Measurements from ENCODE around the gene PNMA6A.

DNA sequence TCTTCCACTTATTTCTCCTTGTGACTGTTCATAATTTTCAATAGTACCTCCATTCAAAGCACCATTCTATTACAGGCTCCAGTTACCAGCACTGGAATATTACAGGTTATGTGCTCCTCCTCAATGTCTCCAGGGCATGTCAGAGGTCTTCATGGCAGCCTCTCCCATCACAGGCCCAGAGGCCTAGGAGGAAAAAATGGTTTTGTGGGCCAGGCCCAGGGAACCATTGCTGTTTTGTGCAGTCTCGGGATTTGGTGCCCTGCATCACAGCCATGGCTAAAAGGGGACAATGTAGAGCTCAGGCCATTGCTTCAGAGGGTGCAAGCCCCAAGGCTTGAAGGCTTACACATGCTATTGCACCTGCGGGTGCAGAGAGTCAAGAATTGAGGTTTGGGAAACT, 23.2 kb upstream of the PNMA6A start:
- TF ChIP-seq POLR2A (IDR thresholded peaks at IDR 0.05; ENCODE audit: low read depth, low read length) (no peak), MAZ (IDR thresholded peaks at IDR 0.05; ENCODE audit: borderline replicate concordance, low read depth, low read length) (no peak), RFX5 (IDR thresholded peaks at IDR 0.05; ENCODE audit: low read depth, low read length) (no peak), RCOR1 (IDR thresholded peaks at IDR 0.05; ENCODE audit: insufficient replicate concordance, low read length) (no peak), SMC3 (IDR thresholded peaks at IDR 0.05; ENCODE audit: low read depth, low read length) (no peak), FOS (IDR thresholded peaks at IDR 0.05; ENCODE audit: low read depth, low read length) (no peak), CHD1 (IDR thresholded peaks at IDR 0.05; ENCODE audit: low read depth, low read length) (no peak), MXI1 (IDR thresholded peaks at IDR 0.05; ENCODE audit: borderline replicate concordance, low read depth, low read length) (no peak), MAFK (IDR thresholded peaks at IDR 0.05; ENCODE audit: low read depth, low read length) (no peak), CEBPB (IDR thresholded peaks at IDR 0.05; ENCODE audit: low read depth, low read length) (no peak), BHLHE40 (IDR thresholded peaks at IDR 0.05; ENCODE audit: low read depth, low read length) (no peak), NFE2L2 (IDR thresholded peaks at IDR 0.05; ENCODE audit: low read depth, low read length) (no peak)
- TF ChIP-seq, protein P1, sequence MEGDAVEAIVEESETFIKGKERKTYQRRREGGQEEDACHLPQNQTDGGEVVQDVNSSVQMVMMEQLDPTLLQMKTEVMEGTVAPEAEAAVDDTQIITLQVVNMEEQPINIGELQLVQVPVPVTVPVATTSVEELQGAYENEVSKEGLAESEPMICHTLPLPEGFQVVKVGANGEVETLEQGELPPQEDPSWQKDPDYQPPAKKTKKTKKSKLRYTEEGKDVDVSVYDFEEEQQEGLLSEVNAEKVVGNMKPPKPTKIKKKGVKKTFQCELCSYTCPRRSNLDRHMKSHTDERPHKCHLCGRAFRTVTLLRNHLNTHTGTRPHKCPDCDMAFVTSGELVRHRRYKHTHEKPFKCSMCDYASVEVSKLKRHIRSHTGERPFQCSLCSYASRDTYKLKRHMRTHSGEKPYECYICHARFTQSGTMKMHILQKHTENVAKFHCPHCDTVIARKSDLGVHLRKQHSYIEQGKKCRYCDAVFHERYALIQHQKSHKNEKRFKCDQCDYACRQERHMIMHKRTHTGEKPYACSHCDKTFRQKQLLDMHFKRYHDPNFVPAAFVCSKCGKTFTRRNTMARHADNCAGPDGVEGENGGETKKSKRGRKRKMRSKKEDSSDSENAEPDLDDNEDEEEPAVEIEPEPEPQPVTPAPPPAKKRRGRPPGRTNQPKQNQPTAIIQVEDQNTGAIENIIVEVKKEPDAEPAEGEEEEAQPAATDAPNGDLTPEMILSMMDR (conservative IDR thresholded peaks at IDR 0.05; ENCODE audit: low read depth, low read length) = no peak
- TF ChIP-seq, protein P2, sequence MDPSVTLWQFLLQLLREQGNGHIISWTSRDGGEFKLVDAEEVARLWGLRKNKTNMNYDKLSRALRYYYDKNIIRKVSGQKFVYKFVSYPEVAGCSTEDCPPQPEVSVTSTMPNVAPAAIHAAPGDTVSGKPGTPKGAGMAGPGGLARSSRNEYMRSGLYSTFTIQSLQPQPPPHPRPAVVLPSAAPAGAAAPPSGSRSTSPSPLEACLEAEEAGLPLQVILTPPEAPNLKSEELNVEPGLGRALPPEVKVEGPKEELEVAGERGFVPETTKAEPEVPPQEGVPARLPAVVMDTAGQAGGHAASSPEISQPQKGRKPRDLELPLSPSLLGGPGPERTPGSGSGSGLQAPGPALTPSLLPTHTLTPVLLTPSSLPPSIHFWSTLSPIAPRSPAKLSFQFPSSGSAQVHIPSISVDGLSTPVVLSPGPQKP (IDR thresholded peaks at IDR 0.05; ENCODE audit: borderline replicate concordance, low read depth, low read length) = no peak
